Lung microvascular endothelial cell (primary cell): ENCODE data around the gene ZNF337. TPM values are rescaled to one million over a fixed set of nuclear protein-coding genes. Genes with fewer than 3 reads are reported as not detected.
"Not testable (repeated sequence)": the region's sequence is repeated elsewhere in the genome, so short reads cannot be mapped to it uniquely, and the experiment has no call there.

Experiments
- DNase-seq, 2 donors: peaks; one replicate each; pipeline versions ENCODE4 v3.0.0 to v3.0.0-alpha.2; 2010; ENCODE audit warnings: low read depth in 2 of 2
- total RNA-seq: library from RNA; depleted of rRNA; stranded (reverse); fragments of >200 nt; gene quantifications from 2 replicates; pipeline ENCODE4 v1.2.1, GENCODE V29; 2014

The ZNF337 gene
- total RNA-seq, 1 donor from 2014 or later, result 12.5 TPM

DNA sequence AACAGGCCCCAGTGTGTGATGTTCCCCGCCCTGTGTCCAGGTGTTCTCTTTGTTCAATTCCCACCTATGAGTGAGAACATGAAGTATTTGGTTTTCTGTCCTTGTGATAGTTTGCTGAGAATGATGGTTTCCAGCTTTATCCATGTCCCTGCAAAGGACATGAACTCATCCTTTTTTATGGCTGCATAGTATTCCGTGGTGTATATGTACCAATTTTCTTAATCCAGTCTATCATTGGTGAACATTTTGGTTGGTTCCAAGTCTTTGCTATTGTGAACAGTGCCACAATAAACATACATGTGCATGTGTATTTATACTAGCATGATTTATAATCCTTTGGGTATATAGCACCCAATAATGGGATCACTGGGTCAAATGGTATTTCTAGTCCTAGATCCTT lies 66.0 kb downstream of the ZNF337 start:
- not testable (repeated sequence) for DNase-seq

DNA sequence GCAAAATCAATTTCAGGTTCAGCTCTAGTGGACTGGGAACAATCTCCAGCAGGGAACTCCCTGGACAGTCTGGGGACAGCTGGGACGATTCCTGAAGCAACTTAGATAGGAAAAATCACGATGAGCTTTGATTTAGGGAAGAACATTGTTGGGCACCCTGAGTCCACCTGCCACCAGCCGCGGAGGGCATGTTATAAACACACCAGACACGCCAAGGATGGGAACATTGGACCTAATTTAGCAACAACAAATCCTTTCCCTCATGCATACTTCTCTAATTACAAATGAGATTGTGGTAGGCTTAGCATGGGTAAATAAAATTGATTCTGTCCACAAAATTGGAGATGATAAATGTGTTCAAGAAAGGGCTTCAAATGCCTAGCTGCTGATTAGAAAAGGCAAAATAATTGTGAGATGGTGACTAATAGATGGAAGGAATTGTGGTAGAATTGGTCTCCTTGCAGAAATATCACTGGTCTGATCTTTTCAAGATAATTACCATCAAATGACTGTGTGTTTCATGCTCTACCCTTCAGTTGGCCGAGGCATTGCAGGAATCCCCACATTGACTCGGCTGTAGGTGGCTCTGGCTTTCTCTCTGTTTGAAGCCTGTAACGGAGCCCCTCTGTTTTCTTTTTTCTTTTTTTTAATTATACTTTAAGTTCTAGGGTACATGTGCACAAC lies 66.7 kb downstream of the ZNF337 start:
- no peak for DNase-seq

DNA sequence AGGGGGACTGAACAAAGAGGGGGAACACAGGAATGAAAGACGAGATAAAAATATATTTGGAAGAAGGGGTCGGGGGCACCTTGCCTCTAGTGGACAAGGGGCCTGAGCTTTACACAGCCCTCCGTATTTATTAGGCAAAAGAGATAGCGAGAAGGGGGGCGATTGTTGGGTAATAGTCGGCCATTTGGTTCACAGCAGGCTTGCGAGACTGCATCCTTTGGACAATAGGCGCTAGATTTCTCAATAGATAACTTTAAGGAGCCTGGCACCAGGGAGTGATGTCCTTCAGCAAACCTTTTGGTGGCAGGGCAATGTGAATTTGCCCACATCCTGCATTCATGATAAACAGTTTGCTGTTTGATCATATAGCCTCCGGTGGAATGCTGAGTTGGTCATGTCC lies 69.9 kb downstream of the ZNF337 start:
- no peak for DNase-seq

DNA sequence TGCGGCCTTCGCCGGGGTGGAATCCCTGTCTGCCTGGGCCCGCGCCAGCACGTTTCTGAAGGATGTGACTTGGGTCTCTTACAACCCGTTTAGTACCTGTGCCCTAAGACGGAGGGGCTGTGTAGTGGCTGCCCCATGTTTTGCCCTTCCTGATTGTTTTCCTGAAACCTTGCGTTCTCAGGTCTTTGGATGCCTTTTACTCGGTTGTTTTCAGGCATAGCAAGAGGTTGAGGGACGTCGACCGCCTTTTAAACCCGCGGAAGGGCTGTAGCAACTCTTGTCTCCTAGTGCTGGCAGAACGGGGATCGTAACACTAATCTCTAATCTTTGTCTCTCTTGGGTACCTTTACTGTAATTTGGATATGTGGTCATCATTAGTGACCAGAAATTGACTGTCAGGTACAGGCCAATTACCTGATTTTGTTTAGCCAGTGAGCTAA lies 72.1 kb downstream of the ZNF337 start:
- DNase-seq, result no peak

Other genes starting within 250 kb of the ZNF337 start
- 10.5 and 21.0 TPM in 2 replicates for gene NINL, start 111.3 kb downstream of the ZNF337 start, total RNA-seq
- 5.0 and 9.1 TPM in 2 replicates for gene NANP, start 72.8 kb downstream of the ZNF337 start, total RNA-seq